ENCODE results near the gene GEN1. TPM values are rescaled to one million over a fixed set of nuclear protein-coding genes. Genes with fewer than 3 reads are reported as not detected.
A peak's percentile ranks its signal among the peaks of the same experiment; 100 is the strongest.

GEN1 gene
- total RNA-seq, 1 donor from 2014 or later = 44.4 TPM

DNA sequence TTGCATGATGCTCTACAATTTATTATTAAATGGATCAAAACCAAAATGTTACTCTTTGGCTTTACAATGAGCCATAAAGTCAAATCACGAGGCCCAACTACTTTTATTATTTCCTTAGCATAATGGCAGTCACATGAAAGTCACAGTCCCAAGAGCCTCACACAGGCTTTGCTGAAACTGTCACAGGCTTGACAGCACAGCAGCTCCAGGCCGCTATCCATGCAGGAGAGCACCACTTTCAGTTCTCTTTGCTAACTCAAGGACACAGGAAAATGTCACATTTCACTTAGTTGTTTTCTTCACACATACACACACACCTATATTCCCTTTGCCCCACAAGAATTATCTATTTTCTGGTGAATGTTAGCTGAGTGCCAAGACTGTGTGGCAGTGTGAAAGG, 51.2 kb downstream of the GEN1 start:
- Mint-ChIP-seq H3K4me1 (ENCODE audit: low read depth, unreplicated experiment) (peaks cover 27% of the 10 kb centered on the region), H3K27me3 (ENCODE audit: unreplicated experiment) (no peaks in the 10 kb centered on the region), H3K36me3 (ENCODE audit: unreplicated experiment) (no peaks in the 10 kb centered on the region), H3K4me3 (ENCODE audit: unreplicated experiment) (no peak overlapping the region), H3K27ac (ENCODE audit: unreplicated experiment) (peak overlapping the region; percentile 76), H3K9me3 (ENCODE audit: unreplicated experiment) (no peaks in the 10 kb centered on the region)
- DNase-seq = no peak
- TF ChIP-seq, protein P1, sequence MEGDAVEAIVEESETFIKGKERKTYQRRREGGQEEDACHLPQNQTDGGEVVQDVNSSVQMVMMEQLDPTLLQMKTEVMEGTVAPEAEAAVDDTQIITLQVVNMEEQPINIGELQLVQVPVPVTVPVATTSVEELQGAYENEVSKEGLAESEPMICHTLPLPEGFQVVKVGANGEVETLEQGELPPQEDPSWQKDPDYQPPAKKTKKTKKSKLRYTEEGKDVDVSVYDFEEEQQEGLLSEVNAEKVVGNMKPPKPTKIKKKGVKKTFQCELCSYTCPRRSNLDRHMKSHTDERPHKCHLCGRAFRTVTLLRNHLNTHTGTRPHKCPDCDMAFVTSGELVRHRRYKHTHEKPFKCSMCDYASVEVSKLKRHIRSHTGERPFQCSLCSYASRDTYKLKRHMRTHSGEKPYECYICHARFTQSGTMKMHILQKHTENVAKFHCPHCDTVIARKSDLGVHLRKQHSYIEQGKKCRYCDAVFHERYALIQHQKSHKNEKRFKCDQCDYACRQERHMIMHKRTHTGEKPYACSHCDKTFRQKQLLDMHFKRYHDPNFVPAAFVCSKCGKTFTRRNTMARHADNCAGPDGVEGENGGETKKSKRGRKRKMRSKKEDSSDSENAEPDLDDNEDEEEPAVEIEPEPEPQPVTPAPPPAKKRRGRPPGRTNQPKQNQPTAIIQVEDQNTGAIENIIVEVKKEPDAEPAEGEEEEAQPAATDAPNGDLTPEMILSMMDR (IDR thresholded peaks at IDR 0.05; ENCODE audit: partially characterized antibody, unreplicated experiment) = no peak

DNA sequence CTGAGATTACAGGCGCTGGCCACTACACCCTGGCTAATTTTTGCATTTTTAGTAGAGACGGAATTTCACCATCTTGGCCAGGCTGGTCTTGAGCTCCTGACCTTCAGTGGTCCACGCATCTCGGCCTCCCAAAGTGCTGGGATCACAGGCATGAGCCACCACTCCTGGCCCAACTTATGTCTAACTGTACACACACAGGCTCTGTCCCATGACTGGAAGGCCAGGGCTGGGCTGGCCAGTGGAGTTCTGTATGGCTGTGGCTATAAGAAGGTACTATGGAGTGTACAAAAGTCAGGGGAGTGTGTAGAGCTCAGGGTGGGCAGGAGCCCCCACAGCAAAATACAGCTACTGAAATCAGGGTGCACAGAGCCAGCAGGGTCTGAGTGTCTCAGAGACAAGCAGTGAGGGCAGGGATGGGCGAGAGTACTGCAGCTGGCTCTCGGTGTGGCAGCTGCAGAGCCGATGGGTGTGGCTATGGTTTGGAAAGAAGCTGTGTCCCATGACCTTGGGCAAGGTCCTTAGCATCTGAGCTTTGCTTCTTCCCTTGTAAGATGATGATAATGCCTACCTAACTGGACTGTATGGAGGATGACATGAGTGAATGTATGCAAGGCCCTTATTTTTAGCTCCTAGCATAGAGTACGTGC, 51.9 kb downstream of the GEN1 start:
- H3K4me3 Mint-ChIP-seq (ENCODE audit: unreplicated experiment) = no peak overlapping the region
- H3K27ac Mint-ChIP-seq (ENCODE audit: unreplicated experiment) = peak overlapping the region; percentile 60
- TF ChIP-seq, protein P1 (IDR thresholded peaks at IDR 0.05; ENCODE audit: partially characterized antibody, unreplicated experiment) = no peak
- H3K36me3 Mint-ChIP-seq (ENCODE audit: unreplicated experiment) = no peaks in the 10 kb centered on the region
- H3K9me3 Mint-ChIP-seq (ENCODE audit: unreplicated experiment) = peaks cover 2% of the 10 kb centered on the region
- peaks cover 20% of the 10 kb centered on the region for H3K4me1 Mint-ChIP-seq (ENCODE audit: low read depth, unreplicated experiment)
- no peaks in the 10 kb centered on the region for H3K27me3 Mint-ChIP-seq (ENCODE audit: unreplicated experiment)
- DNase-seq = no peak

DNA sequence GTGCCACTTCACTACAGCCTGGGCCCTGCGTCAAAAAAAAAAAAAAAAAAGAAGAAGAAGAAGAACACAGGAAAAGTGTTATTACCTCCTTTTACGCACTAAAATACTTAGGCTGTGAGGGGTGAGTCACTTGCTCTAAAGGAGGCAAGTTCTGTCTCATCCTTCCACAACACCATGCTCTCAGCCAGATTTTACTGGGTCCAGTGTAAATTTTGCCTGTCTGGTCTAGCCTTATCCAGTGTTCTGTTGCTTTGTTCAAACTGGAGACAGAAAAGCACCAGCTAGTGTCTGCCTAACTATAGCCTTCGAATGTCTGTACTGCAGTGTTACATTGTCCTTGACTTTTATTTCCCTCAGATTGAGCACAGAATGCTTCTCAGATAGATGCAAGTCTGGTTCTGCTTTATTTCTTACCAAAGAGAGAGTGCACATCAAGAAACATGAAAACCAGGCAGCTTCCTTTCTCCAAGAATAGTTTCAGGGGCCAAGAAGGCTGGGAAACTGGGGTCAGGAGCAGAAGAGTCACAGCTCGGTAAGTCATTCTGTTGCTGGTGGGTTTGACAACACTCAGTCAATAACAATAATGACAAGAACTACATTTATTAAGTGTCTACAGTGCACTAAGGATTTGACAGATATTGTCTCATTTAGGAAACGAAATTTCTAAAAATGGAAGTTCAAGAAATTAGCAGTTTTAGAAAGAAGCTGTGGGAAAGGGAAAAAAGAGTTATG, 59.2 kb downstream of the GEN1 start:
- H3K27ac Mint-ChIP-seq (ENCODE audit: unreplicated experiment) = peak overlapping the region; percentile 99
- H3K4me3 Mint-ChIP-seq (ENCODE audit: unreplicated experiment) = peak overlapping the region; percentile 70

DNA sequence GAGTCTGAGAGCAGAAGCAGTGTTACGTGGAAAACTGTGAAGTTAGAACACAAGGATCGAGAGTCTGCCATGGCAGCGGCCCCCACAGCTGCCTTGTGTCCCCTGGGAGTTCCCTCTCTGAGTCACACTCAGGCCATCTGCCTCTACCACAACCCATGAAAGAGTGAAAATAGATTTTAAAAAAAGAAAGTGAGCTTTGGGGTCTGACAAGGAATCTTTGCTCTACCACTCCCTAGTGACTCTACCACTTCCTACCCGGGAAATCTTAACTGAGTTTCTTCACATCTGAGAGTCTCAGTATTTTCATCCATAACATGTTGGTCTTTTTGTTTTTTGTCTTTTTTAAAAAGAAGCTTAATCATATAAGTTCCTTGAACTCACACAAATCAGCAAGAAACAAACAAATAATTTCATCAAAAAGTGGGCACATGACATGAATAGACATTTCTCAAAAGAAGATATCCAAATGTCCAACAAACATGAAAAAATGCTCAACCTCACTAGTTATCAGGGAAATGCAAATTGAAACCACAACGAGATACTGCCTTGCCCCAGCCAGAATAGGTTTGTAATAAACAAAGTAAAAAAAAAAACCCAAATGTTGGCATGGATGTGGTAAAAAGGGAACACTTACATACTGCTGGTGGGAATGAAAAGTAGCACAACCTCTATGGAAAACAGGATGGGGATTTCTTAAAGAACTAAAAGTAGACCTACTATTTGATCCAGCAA, 60.0 kb downstream of the GEN1 start:
- peaks cover 49% of the 10 kb centered on the region for H3K4me1 Mint-ChIP-seq (ENCODE audit: low read depth, unreplicated experiment)
- peak overlapping the region; percentile 70 for H3K4me3 Mint-ChIP-seq (ENCODE audit: unreplicated experiment)
- peak; percentile 82 for DNase-seq
- peaks cover 14% of the 10 kb centered on the region for H3K9me3 Mint-ChIP-seq (ENCODE audit: unreplicated experiment)
- TF ChIP-seq, protein P1 (IDR thresholded peaks at IDR 0.05; ENCODE audit: partially characterized antibody, unreplicated experiment) = no peak
- H3K27ac Mint-ChIP-seq (ENCODE audit: unreplicated experiment) = peak overlapping the region; percentile 99
- H3K36me3 Mint-ChIP-seq (ENCODE audit: unreplicated experiment) = no peaks in the 10 kb centered on the region
- peaks cover 11% of the 10 kb centered on the region for H3K27me3 Mint-ChIP-seq (ENCODE audit: unreplicated experiment)

More for the DNA sequence above, 59.2 kb downstream of the GEN1 start:
- no peak for DNase-seq
- Mint-ChIP-seq H3K9me3 (ENCODE audit: unreplicated experiment) (peaks cover 14% of the 10 kb centered on the region), H3K4me1 (ENCODE audit: low read depth, unreplicated experiment) (peaks cover 52% of the 10 kb centered on the region), H3K36me3 (ENCODE audit: unreplicated experiment) (no peaks in the 10 kb centered on the region), H3K27me3 (ENCODE audit: unreplicated experiment) (peaks cover 11% of the 10 kb centered on the region)
- TF ChIP-seq, protein P1 (IDR thresholded peaks at IDR 0.05; ENCODE audit: partially characterized antibody, unreplicated experiment) = no peak

Measured in glutamatergic neuron (in vitro differentiated cells).